SJSA1 (cell line): ENCODE measurements around the gene NKD1. TPM values are rescaled to one million over a fixed set of nuclear protein-coding genes. Genes with fewer than 3 reads are reported as not detected.

Experiments used
- DNase-seq, 2 experiments: peaks; one replicate each; pipeline ENCODE4 v3.0.0-alpha.2; 2015 to 2020; ENCODE audit warnings: low spot score in 2 of 2, low read depth in 1 of 2
- H3K27ac ChIP-seq: fragments of 250-450 bp; sonication (Bioruptor Pico); 2 replicates; pipeline ENCODE4 v1.5.1; 2020; ENCODE audit warnings: mild to moderate bottlenecking, moderate library complexity
- H3K27me3 ChIP-seq: fragments of 250-450 bp; sonication (Bioruptor Pico); replicated peaks from 2 replicates; pipeline ENCODE4 v1.5.1; 2020; ENCODE audit warnings: mild to moderate bottlenecking, moderate library complexity
- H3K36me3 ChIP-seq: fragments of 250-450 bp; sonication (Bioruptor Pico); 2 replicates; pipeline ENCODE4 v1.5.1; 2020; ENCODE audit warnings: mild to moderate bottlenecking
- H3K4me1 ChIP-seq: fragments of 250-450 bp; sonication (Bioruptor Pico); replicated peaks from 2 replicates; pipeline ENCODE4 v1.6.1; 2021; ENCODE audit warnings: mild to moderate bottlenecking
- H3K4me3 ChIP-seq: fragments of 250-450 bp; sonication (Bioruptor Pico); 2 replicates; pipeline ENCODE4 v1.5.1; 2020; ENCODE audit warnings: mild to moderate bottlenecking
- H3K9me3 ChIP-seq: fragments of 250-450 bp; sonication (Bioruptor Pico); replicated peaks from 2 replicates; pipeline ENCODE4 v1.5.1; 2020; ENCODE audit warnings: mild to moderate bottlenecking
- total RNA-seq: library from RNA; depleted of rRNA; stranded (reverse); fragments of >200 nt; shearing (Covaris generic); gene quantifications from 2 replicates; pipeline ENCODE4 v1.2.3, GENCODE V29; 2014

The NKD1 gene
- total RNA-seq, 1 experiment from 2014 or later = 0.42 TPM

- no peaks in the 10 kb centered on the region for H3K9me3 ChIP-seq
These were observed 116.1 kb downstream of the NKD1 start for GRCh38 chr16:50664270-50664669.

GRCh38 chr16:50665128-50665878, 117.1 kb downstream of the NKD1 start:
- H3K4me1 ChIP-seq = 0 out of 2 replicates have a peak, but pooled peaks cover 3% of the 10 kb centered on the region
- H3K36me3 ChIP-seq = no peaks in the 10 kb centered on the region
- H3K4me3 ChIP-seq = peak overlapping the region; percentile 31
- DNase-seq = peak; percentile 67 to 77
- no peaks in the 10 kb centered on the region for H3K27me3 ChIP-seq
- H3K27ac ChIP-seq = no peak overlapping the region
- no peaks in the 10 kb centered on the region for H3K9me3 ChIP-seq

More at GRCh38 chr16:50664270-50664669, 116.1 kb downstream of the NKD1 start:
- no peaks in the 10 kb centered on the region for H3K27me3 ChIP-seq
- H3K27ac ChIP-seq = no peak overlapping the region
- no peak overlapping the region for H3K4me3 ChIP-seq
- DNase-seq = no peak
- no peaks in the 10 kb centered on the region for H3K36me3 ChIP-seq
- 0 out of 2 replicates have a peak, but pooled peaks cover 3% of the 10 kb centered on the region for H3K4me1 ChIP-seq

GRCh38 chr16:50666658-50667496, 118.7 kb downstream of the NKD1 start:
- H3K4me3 ChIP-seq = no peak overlapping the region
- H3K4me1 ChIP-seq = 0 out of 2 replicates have a peak, but pooled peaks cover 3% of the 10 kb centered on the region
- H3K27me3 ChIP-seq = no peaks in the 10 kb centered on the region
- peaks cover 7% of the 10 kb centered on the region for H3K9me3 ChIP-seq
- DNase-seq = no peak
- no peak overlapping the region for H3K27ac ChIP-seq
- H3K36me3 ChIP-seq = no peaks in the 10 kb centered on the region

GRCh38 chr16:50667497-50668367, 119.5 kb downstream of the NKD1 start:
- peaks cover 12% of the 10 kb centered on the region for H3K9me3 ChIP-seq
- H3K4me1 ChIP-seq = 0 out of 2 replicates have a peak, but pooled peaks cover 3% of the 10 kb centered on the region
- no peak overlapping the region for H3K27ac ChIP-seq

GRCh38 chr16:50668368-50669008, 120.3 kb downstream of the NKD1 start:
- Histone ChIP-seq H3K4me3 (no peak overlapping the region), H3K27me3 (no peaks in the 10 kb centered on the region), H3K36me3 (no peaks in the 10 kb centered on the region), H3K9me3 (peaks cover 12% of the 10 kb centered on the region), H3K4me1 (0 out of 2 replicates have a peak, but pooled peaks cover 3% of the 10 kb centered on the region), H3K27ac (no peak overlapping the region)
- DNase-seq = no peak

More at GRCh38 chr16:50667497-50668367, 119.5 kb downstream of the NKD1 start:
- no peak overlapping the region for H3K4me3 ChIP-seq
- no peaks in the 10 kb centered on the region for H3K36me3 ChIP-seq
- no peak for DNase-seq
- no peaks in the 10 kb centered on the region for H3K27me3 ChIP-seq

GRCh38 chr16:50669741-50670140, 121.5 kb downstream of the NKD1 start:
- no peak for DNase-seq
- Histone ChIP-seq H3K36me3 (no peaks in the 10 kb centered on the region), H3K4me1 (0 out of 2 replicates have a peak, but pooled peaks cover 3% of the 10 kb centered on the region), H3K9me3 (peaks cover 12% of the 10 kb centered on the region), H3K27ac (no peak overlapping the region), H3K4me3 (no peak overlapping the region), H3K27me3 (no peaks in the 10 kb centered on the region)

GRCh38 chr16:50670476-50670875, 122.3 kb downstream of the NKD1 start:
- Histone ChIP-seq H3K27me3 (no peaks in the 10 kb centered on the region), H3K4me1 (no peaks in the 10 kb centered on the region), H3K9me3 (peaks cover 12% of the 10 kb centered on the region), H3K4me3 (no peak overlapping the region), H3K36me3 (no peaks in the 10 kb centered on the region), H3K27ac (no peak overlapping the region)
- DNase-seq = no peak

- no peaks in the 10 kb centered on the region for H3K4me1 ChIP-seq
- H3K4me3 ChIP-seq = no peak overlapping the region
- DNase-seq = no peak
- H3K9me3 ChIP-seq = peaks cover 12% of the 10 kb centered on the region
- no peaks in the 10 kb centered on the region for H3K27me3 ChIP-seq
- no peaks in the 10 kb centered on the region for H3K36me3 ChIP-seq
- no peak overlapping the region for H3K27ac ChIP-seq
These were observed 123.6 kb downstream of the NKD1 start for GRCh38 chr16:50671644-50672260.

GRCh38 chr16:50673496-50674275, 125.5 kb downstream of the NKD1 start:
- no peak overlapping the region for H3K4me3 ChIP-seq
- peaks cover 12% of the 10 kb centered on the region for H3K9me3 ChIP-seq
- H3K27ac ChIP-seq = no peak overlapping the region
- no peaks in the 10 kb centered on the region for H3K36me3 ChIP-seq
- H3K4me1 ChIP-seq = no peaks in the 10 kb centered on the region
- no peaks in the 10 kb centered on the region for H3K27me3 ChIP-seq
- no peak for DNase-seq

- no peak overlapping the region for H3K27ac ChIP-seq
- H3K36me3 ChIP-seq = no peaks in the 10 kb centered on the region
- no peaks in the 10 kb centered on the region for H3K4me1 ChIP-seq
- H3K9me3 ChIP-seq = peaks cover 12% of the 10 kb centered on the region
- DNase-seq = no peak
- no peaks in the 10 kb centered on the region for H3K27me3 ChIP-seq
- H3K4me3 ChIP-seq = no peak overlapping the region
These were observed 126.6 kb downstream of the NKD1 start for GRCh38 chr16:50674831-50675230.

GRCh38 chr16:50675686-50676610, 127.8 kb downstream of the NKD1 start:
- no peaks in the 10 kb centered on the region for H3K4me1 ChIP-seq
- H3K9me3 ChIP-seq = peaks cover 12% of the 10 kb centered on the region
- no peaks in the 10 kb centered on the region for H3K36me3 ChIP-seq
- no peaks in the 10 kb centered on the region for H3K27me3 ChIP-seq
- H3K4me3 ChIP-seq = no peak overlapping the region
- no peak for DNase-seq
- no peak overlapping the region for H3K27ac ChIP-seq
